Measurements from ENCODE around the gene CDH5. TPM values are rescaled to one million over a fixed set of nuclear protein-coding genes. Genes with fewer than 3 reads are reported as not detected.

The CDH5 gene
- total and polyA plus RNA-seq, 8 donors = 3.4 to 10.2 (median 5.4) TPM

- intact Hi-C loops (cut with DNase I) = no loop called here
- no peak for TF ChIP-seq CTCF (IDR thresholded peaks at IDR 0.05)
- Histone ChIP-seq H3K27me3 (no peaks in the 10 kb centered on the region), H3K27ac (no peak overlapping the region), H3K4me1 (no peaks in the 10 kb centered on the region), H3K9me3 (no peaks in the 10 kb centered on the region), H3K4me3 (no peak overlapping the region), H3K36me3 (no peaks in the 10 kb centered on the region)
- ATAC-seq = no peak
- WGBS, 2 donors = 85 to 86% methylated on average over 14 of the region's 14 CpGs
- DNase-seq = no peak
- FAIRE-seq = no peak
These were observed 24.0 kb downstream of the CDH5 start for GRCh38 chr16:66390346-66391108.

GRCh38 chr16:66391726-66392670, 25.5 kb downstream of the CDH5 start:
- DNase-seq = no peak
- Histone ChIP-seq H3K9me3 (no peaks in the 10 kb centered on the region), H3K27me3 (no peaks in the 10 kb centered on the region), H3K4me1 (no peaks in the 10 kb centered on the region), H3K27ac (no peak overlapping the region), H3K4me3 (no peak overlapping the region), H3K36me3 (no peaks in the 10 kb centered on the region)
- TF ChIP-seq CTCF (IDR thresholded peaks at IDR 0.05) = no peak
- no peak for ATAC-seq
- no peak for FAIRE-seq
- intact Hi-C loops (cut with DNase I) = no loop called here
- 78 to 84% methylated on average over 18 of the region's 18 CpGs for WGBS, 2 donors

GRCh38 chr16:66395806-66396555, 29.5 kb downstream of the CDH5 start:
- no peak for FAIRE-seq
- DNase-seq = no peak
- no peaks in the 10 kb centered on the region for H3K4me1 ChIP-seq
- no peak overlapping the region for H3K4me3 ChIP-seq
- no peaks in the 10 kb centered on the region for H3K9me3 ChIP-seq
- TF ChIP-seq CTCF (IDR thresholded peaks at IDR 0.05) = no peak
- no peaks in the 10 kb centered on the region for H3K27me3 ChIP-seq
- intact Hi-C loops (cut with DNase I) = no loop called here
- ATAC-seq = no peak
- no peaks in the 10 kb centered on the region for H3K36me3 ChIP-seq
- 84 to 92% methylated on average over 7 of the region's 7 CpGs for WGBS, 2 donors
- no peak overlapping the region for H3K27ac ChIP-seq

GRCh38 chr16:66397736-66398433, 31.4 kb downstream of the CDH5 start:
- FAIRE-seq (no peak), DNase-seq (no peak), ATAC-seq (no peak)
- 74 to 80% methylated on average over 5 of the region's 5 CpGs for WGBS, 2 donors
- Histone ChIP-seq H3K36me3 (no peaks in the 10 kb centered on the region), H3K9me3 (no peaks in the 10 kb centered on the region), H3K4me3 (no peak overlapping the region), H3K4me1 (no peaks in the 10 kb centered on the region), H3K27ac (no peak overlapping the region), H3K27me3 (no peaks in the 10 kb centered on the region)
- no peak for TF ChIP-seq CTCF (IDR thresholded peaks at IDR 0.05)
- intact Hi-C loops (cut with DNase I) = no loop called here
